Upper lobe of right lung (tissue), 1 donor: ENCODE measurements around the gene CAPN14. TPM values are rescaled to one million over a fixed set of nuclear protein-coding genes. Genes with fewer than 3 reads are reported as not detected.

Experiments
- ATAC-seq: fragments of 200-7000 bp; cut with Tn5 transposase; one replicate; pipeline ENCODE4 v1.9.1; 2020; ENCODE audit warnings: mild to moderate bottlenecking, moderate library complexity
- DNase-seq: peaks from one replicate; pipeline ENCODE4 v3.0.0-alpha.2; 2020
- H3K27ac ChIP-seq: fragments of 200-600 bp; one replicate; pipeline ENCODE4 v1.8.0; 2022
- H3K27me3 ChIP-seq: fragments of 200-600 bp; one replicate; pipeline ENCODE4 v1.8.0; 2022; ENCODE audit warnings: mild to moderate bottlenecking
- H3K36me3 ChIP-seq: fragments of 200-600 bp; one replicate; pipeline ENCODE4 v1.8.0; 2022
- H3K4me1 ChIP-seq: fragments of 200-600 bp; one replicate; pipeline ENCODE4 v1.8.0; 2022
- H3K4me3 ChIP-seq: fragments of 200-600 bp; one replicate; pipeline ENCODE4 v1.8.0; 2022; ENCODE audit warnings: mild to moderate bottlenecking
- H3K9me3 ChIP-seq: fragments of 200-600 bp; one replicate; pipeline ENCODE4 v1.8.0; 2022
- intact Hi-C: fragments of 100-400 bp; cut with DNase I; formaldehyde crosslinking; loops from one replicate; pipeline ENCODE4 v1.11.0; 2022
- total RNA-seq: library from RNA; stranded (reverse); fragmentation: NEBNext Ultra II Directional; extraction: Animal tissue kit (Norgen Biotek cat#: 25700); gene quantifications from one replicate; pipeline ENCODE4 v1.2.1, GENCODE V29; 2021
- TF ChIP-seq, protein P1 (sequence below): fragments of 200-600 bp; IDR thresholded peaks from one replicate; pipeline ENCODE4 v1.8.0; 2022; ENCODE audit warnings: antibody characterized with exemption
- donor health status: DM: no; HTN: yes; CAD: no; lungs with severe emphysema.

CAPN14 gene
- total RNA-seq, 1 donor from 2014 or later, result 0.26 TPM

- H3K27me3 ChIP-seq, result no peaks in the 10 kb centered on the region
- H3K36me3 ChIP-seq, result no peaks in the 10 kb centered on the region
- intact Hi-C loops, result no loop called here
- H3K4me3 ChIP-seq, result no peak overlapping the region
- ATAC-seq (no peak), DNase-seq (no peak)
- no peak overlapping the region for H3K27ac ChIP-seq
- H3K9me3 ChIP-seq, result no peaks in the 10 kb centered on the region
- no peaks in the 10 kb centered on the region for H3K4me1 ChIP-seq
- TF ChIP-seq, protein P1, sequence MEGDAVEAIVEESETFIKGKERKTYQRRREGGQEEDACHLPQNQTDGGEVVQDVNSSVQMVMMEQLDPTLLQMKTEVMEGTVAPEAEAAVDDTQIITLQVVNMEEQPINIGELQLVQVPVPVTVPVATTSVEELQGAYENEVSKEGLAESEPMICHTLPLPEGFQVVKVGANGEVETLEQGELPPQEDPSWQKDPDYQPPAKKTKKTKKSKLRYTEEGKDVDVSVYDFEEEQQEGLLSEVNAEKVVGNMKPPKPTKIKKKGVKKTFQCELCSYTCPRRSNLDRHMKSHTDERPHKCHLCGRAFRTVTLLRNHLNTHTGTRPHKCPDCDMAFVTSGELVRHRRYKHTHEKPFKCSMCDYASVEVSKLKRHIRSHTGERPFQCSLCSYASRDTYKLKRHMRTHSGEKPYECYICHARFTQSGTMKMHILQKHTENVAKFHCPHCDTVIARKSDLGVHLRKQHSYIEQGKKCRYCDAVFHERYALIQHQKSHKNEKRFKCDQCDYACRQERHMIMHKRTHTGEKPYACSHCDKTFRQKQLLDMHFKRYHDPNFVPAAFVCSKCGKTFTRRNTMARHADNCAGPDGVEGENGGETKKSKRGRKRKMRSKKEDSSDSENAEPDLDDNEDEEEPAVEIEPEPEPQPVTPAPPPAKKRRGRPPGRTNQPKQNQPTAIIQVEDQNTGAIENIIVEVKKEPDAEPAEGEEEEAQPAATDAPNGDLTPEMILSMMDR, result no peak
Measured at GRCh38 chr2:31226266-31226665, 9.0 kb upstream of the CAPN14 start.

DNA sequence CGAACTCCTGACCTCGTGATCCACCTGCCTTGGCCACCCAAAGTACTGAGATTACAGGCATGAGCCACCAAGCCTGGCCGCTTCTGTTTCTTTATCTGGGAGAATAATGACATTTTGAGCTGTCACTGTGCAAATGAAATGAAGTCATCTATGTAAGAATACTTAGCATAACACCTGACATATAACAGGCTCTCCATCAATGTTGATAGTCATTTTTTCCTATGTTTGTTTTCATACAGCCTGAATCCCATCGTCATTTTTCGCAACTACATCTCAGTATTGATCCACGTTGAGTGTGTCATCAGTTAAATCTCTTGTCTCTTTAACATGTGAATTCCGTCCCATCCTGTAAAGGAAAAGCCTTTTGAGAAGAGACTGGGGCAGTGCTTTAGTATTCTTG is 6.4 kb upstream of the CAPN14 start:
- intact Hi-C loops, result no loop called here
- Histone ChIP-seq H3K9me3 (no peaks in the 10 kb centered on the region), H3K4me1 (no peaks in the 10 kb centered on the region), H3K4me3 (no peak overlapping the region), H3K36me3 (no peaks in the 10 kb centered on the region), H3K27me3 (no peaks in the 10 kb centered on the region), H3K27ac (no peak overlapping the region)
- no peak for ATAC-seq
- no peak for DNase-seq
- TF ChIP-seq, protein P1, result no peak

DNA sequence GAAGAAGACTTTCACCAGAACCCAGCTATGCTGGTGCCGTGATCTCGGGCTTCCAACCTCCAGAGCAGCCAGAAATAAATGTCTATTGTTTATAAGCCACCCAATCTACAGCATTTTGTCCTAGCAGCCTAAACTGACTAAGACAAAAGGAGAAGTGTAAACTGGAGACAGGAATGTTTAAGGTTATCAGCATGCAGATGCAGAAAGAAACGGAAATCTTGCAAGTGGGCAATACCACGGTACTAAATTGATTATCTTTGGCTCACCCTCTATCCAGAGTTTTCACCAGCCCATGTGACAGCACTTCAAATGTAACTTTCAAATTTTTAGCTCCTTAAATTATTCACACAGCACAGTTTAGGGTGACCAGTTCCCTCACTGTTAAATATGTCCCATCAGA is 5.7 kb upstream of the CAPN14 start:
- Histone ChIP-seq H3K27me3 (no peaks in the 10 kb centered on the region), H3K27ac (no peak overlapping the region), H3K9me3 (no peaks in the 10 kb centered on the region), H3K36me3 (no peaks in the 10 kb centered on the region), H3K4me1 (no peaks in the 10 kb centered on the region), H3K4me3 (no peak overlapping the region)
- TF ChIP-seq, protein P1, result no peak
- ATAC-seq (no peak), DNase-seq (no peak)
- intact Hi-C loops, result no loop called here

- H3K4me1 ChIP-seq, result no peaks in the 10 kb centered on the region
- no peaks in the 10 kb centered on the region for H3K9me3 ChIP-seq
- intact Hi-C loops, result no loop called here
- no peaks in the 10 kb centered on the region for H3K27me3 ChIP-seq
- H3K36me3 ChIP-seq, result no peaks in the 10 kb centered on the region
- DNase-seq (no peak), ATAC-seq (no peak)
- no peak overlapping the region for H3K27ac ChIP-seq
- H3K4me3 ChIP-seq, result no peak overlapping the region
- TF ChIP-seq, protein P1, result no peak
Measured at GRCh38 chr2:31222071-31222470, 4.8 kb upstream of the CAPN14 start.

- H3K4me3 ChIP-seq, result no peak overlapping the region
- TF ChIP-seq, protein P1, result no peak
- no peaks in the 10 kb centered on the region for H3K4me1 ChIP-seq
- intact Hi-C loops, result no loop called here
- no peaks in the 10 kb centered on the region for H3K9me3 ChIP-seq
- DNase-seq (no peak), ATAC-seq (no peak)
- H3K36me3 ChIP-seq, result no peaks in the 10 kb centered on the region
- no peaks in the 10 kb centered on the region for H3K27me3 ChIP-seq
- H3K27ac ChIP-seq, result no peak overlapping the region
Measured at GRCh38 chr2:31221544-31221943, 4.2 kb upstream of the CAPN14 start.
